GM12878 (cell line): Measurements from ENCODE around the gene MTHFD1L. TPM values are rescaled to one million over a fixed set of nuclear protein-coding genes. Genes with fewer than 3 reads are reported as not detected.

Source experiments
- ATAC-seq: fragments of 200-7000 bp; cut with Tn5 transposase; 3 replicates; pipeline ENCODE4 v1.9.1; 2020; ENCODE audit warnings: mild to moderate bottlenecking, moderate library complexity
- BruUV-seq: library from RNA; stranded (reverse); fragments of 400-500 nt; replicated peaks from 2 replicates; lab custom pipeline; 2021; lab: Mats Ljungman, UMichigan
- CTCF ChIA-PET: fragments of 300-600 bp; sonication (Branson Sonifier 250); formaldehyde crosslinking; extraction: SDS; loops from one replicate; lab custom pipeline; 2021; ENCODE audit warnings: inconsistent platforms; lab: Yijun Ruan, JAX
- POLR2A ChIA-PET: fragments of 350-600 bp; formaldehyde crosslinking; extraction: SDS; loops from one replicate; lab custom pipeline; 2021; ENCODE audit warnings: inconsistent platforms; lab: Charles Lee
- RAD21 ChIA-PET: fragments of 300-600 bp; sonication (Branson Sonifier 250); formaldehyde crosslinking; loops from one replicate; lab custom pipeline; 2023; ENCODE audit warnings: antibody characterized with exemption; ENCODE audit not compliant: unreplicated experiment; lab: Charles Lee
- SMC1A ChIA-PET: fragments of 300-600 bp; sonication (Branson Sonifier 250); formaldehyde crosslinking; loops from one replicate; lab custom pipeline; 2023; ENCODE audit not compliant: unreplicated experiment, uncharacterized antibody; lab: Charles Lee
- DNase-seq: peaks from one replicate; pipeline ENCODE4 v3.0.0-alpha.2; 2011; ENCODE audit warnings: low read depth, low spot score
- FAIRE-seq: peaks from 3 replicates; lab custom pipeline; 2011; peaks lifted over from hg19 to GRCh38; lab: Jason Lieb, UNC
- H2AFZ ChIP-seq: 2 replicates; pipeline ENCODE4 v1.6.0; 2011; ENCODE audit warnings: low read depth, low read length, control low read depth; ENCODE audit not compliant: control insufficient read depth
- H3K27ac ChIP-seq: 2 replicates; pipeline ENCODE4 v1.5.1; 2011; ENCODE audit warnings: control low read depth; ENCODE audit not compliant: control insufficient read depth, insufficient read depth
- H3K27me3 ChIP-seq, 2 experiments: replicated peaks in 1 of 2; 2 replicates each; pipeline versions ENCODE4 v1.6.0 to v1.6.1; 2011; ENCODE audit warnings: low read length in 1 of 2; ENCODE audit not compliant: control insufficient read depth in 2 of 2, insufficient read depth in 2 of 2
- H3K36me3 ChIP-seq, 2 experiments: 2 replicates each; pipeline ENCODE4 v1.5.1; 2011; ENCODE audit warnings: low read length in 1 of 2; ENCODE audit not compliant: control insufficient read depth in 2 of 2, insufficient read depth in 2 of 2
- H3K4me1 ChIP-seq: 2 replicates; pipeline ENCODE4 v1.6.1; 2011; ENCODE audit warnings: mild to moderate bottlenecking, low read length, moderate library complexity, mixed read lengths; ENCODE audit not compliant: control insufficient read depth, insufficient read depth
- H3K4me2 ChIP-seq: 2 replicates; pipeline ENCODE4 v1.6.0; 2011; ENCODE audit warnings: control low read depth; ENCODE audit not compliant: control insufficient read depth, insufficient read depth
- H3K4me3 ChIP-seq: fragments of 200-600 bp; sonication (generic); 2 replicates; pipeline ENCODE4 v1.5.1; 2016
- H3K79me2 ChIP-seq: 2 replicates; pipeline ENCODE4 v1.6.0; 2011; ENCODE audit warnings: low read length; ENCODE audit not compliant: control insufficient read depth, insufficient read depth
- H3K9ac ChIP-seq: 2 replicates; pipeline ENCODE4 v1.8.0; 2011; ENCODE audit warnings: low read length, control low read depth, mixed read lengths; ENCODE audit not compliant: control insufficient read depth, insufficient read depth
- H3K9me3 ChIP-seq: replicated peaks from 3 replicates; pipeline ENCODE4 v1.5.1; 2011; ENCODE audit warnings: mild to moderate bottlenecking, low read length; ENCODE audit not compliant: control insufficient read depth, insufficient read depth
- H4K20me1 ChIP-seq: 2 replicates; pipeline ENCODE4 v1.6.0; 2011; ENCODE audit not compliant: control insufficient read depth, insufficient read depth
- ASH2L ChIP-seq: fragments of 300-600, 200-600 bp; sonication (generic); IDR thresholded peaks from 2 replicates; pipeline ENCODE4 v1.6.1; 2017; ENCODE audit warnings: low read depth, mild to moderate bottlenecking, borderline replicate concordance
- CBFB ChIP-seq: IDR thresholded peaks from 2 replicates; pipeline ENCODE4 v1.6.1; 2016; ENCODE audit warnings: antibody characterized with exemption, low read depth
- EGR1 ChIP-seq, 2 experiments: IDR thresholded peaks; 1 replicate in 1 of 2; 2 replicates in 1 of 2; pipeline ENCODE4 v1.6.1; 2011 to 2012; ENCODE audit warnings: low read depth in 2 of 2, low read length in 2 of 2, borderline replicate concordance in 1 of 2, mild to moderate bottlenecking in 1 of 2, moderate library complexity in 1 of 2
- PAX8 ChIP-seq: fragments of 450-650 bp; IDR thresholded peaks from 2 replicates; pipeline ENCODE4 v1.6.1; 2017; ENCODE audit warnings: mild to moderate bottlenecking, moderate library complexity
- POLR2AphosphoS5 ChIP-seq: IDR thresholded peaks from 2 replicates; pipeline ENCODE4 v1.6.1; 2011; ENCODE audit warnings: mild to moderate bottlenecking, low read length, inconsistent platforms
- TBL1XR1 ChIP-seq: IDR thresholded peaks from 2 replicates; pipeline ENCODE4 v1.6.1; 2012; ENCODE audit warnings: low read depth, low read length, improper control_type of control experiment
- ZNF384 ChIP-seq: IDR thresholded peaks from 2 replicates; pipeline ENCODE4 v1.6.1; 2012; ENCODE audit warnings: low read depth, mild to moderate bottlenecking, low read length, improper control_type of control experiment, borderline replicate concordance
- WGBS: methylation state at CpG from one replicate; pipeline ENCODE4 v1.1.6; 2016; ENCODE audit warnings: low lambda C conversion rate; ENCODE audit not compliant: insufficient replicate concordance, insufficient coverage; ENCODE audit errors: missing lambda C conversion rate; 5-methylcytosine and 5-hydroxymethylcytosine counted together
- in situ Hi-C: fragments of 300-500 bp; cut with MboI; formaldehyde crosslinking; loops from 9 replicates; pipeline ENCODE4 v1.14.3; 2018; ENCODE audit warnings: mixed read lengths
- intact Hi-C: fragments of 100-400 bp; cut with micrococcal nuclease; formaldehyde crosslinking; loops from one replicate; pipeline ENCODE4 v1.14.2; 2022; ENCODE audit not compliant: unreplicated experiment
- polyA plus RNA-seq, 11 experiments: library from polyadenylated mRNA; depleted of rRNA in 4 of 11; unstranded in 6 of 11; stranded (reverse) in 5 of 11; fragments of >200 nt; fragmentation: Nextera tagmentation in 4 of 11; fragmentation: Illumina TruSeq in 1 of 11; extraction: Ambion mirVana in 4 of 11; extraction: Trizol in 1 of 11; gene quantifications; 1 replicate in 1 of 11; 2 replicates in 10 of 11; pipeline versions ENCODE4 v1.2.1 to v1.2.3, GENCODE V29; 2011 to 2016; ENCODE audit warnings: inconsistent platforms in 2 of 11, missing spikeins in 2 of 11, low read depth in 1 of 11
- total RNA-seq, 4 experiments: library from RNA; depleted of rRNA in 3 of 4; stranded (reverse); fragments of >200 nt in 3 of 4; fragmentation: Illumina TruSeq in 1 of 4; extraction: Trizol in 1 of 4; gene quantifications; 2 replicates each; pipeline versions ENCODE4 v1.2.1 to v1.2.3, GENCODE V29; 2013 to 2021
- TF ChIP-seq, protein P1 (sequence below): fragments of 450-650 bp; IDR thresholded peaks from 2 replicates; pipeline ENCODE4 v1.6.1; 2016; ENCODE audit warnings: mild to moderate bottlenecking
- TF ChIP-seq, protein P2 (sequence below): IDR thresholded peaks from 2 replicates; pipeline ENCODE4 v1.6.1; 2011; ENCODE audit warnings: low read depth, mild to moderate bottlenecking, low read length, moderate library complexity, borderline replicate concordance; ENCODE audit errors: extremely low read depth
- TF ChIP-seq, protein P3 (sequence below): fragments of 450-650 bp; IDR thresholded peaks from 2 replicates; pipeline ENCODE4 v1.6.1; 2017; ENCODE audit warnings: mild to moderate bottlenecking
- TF ChIP-seq, protein P4 (sequence below): fragments of 150-350 bp; IDR thresholded peaks from 2 replicates; pipeline ENCODE4 v1.6.1; 2016; ENCODE audit warnings: low read depth, low read length

Gene MTHFD1L
- total and polyA plus RNA-seq, 10 of the 15 experiments (the other 5 are each of a cell fraction or from before 2014, with no cell fraction given), result 11.7 to 75.5 (median 28.8) TPM

DNA sequence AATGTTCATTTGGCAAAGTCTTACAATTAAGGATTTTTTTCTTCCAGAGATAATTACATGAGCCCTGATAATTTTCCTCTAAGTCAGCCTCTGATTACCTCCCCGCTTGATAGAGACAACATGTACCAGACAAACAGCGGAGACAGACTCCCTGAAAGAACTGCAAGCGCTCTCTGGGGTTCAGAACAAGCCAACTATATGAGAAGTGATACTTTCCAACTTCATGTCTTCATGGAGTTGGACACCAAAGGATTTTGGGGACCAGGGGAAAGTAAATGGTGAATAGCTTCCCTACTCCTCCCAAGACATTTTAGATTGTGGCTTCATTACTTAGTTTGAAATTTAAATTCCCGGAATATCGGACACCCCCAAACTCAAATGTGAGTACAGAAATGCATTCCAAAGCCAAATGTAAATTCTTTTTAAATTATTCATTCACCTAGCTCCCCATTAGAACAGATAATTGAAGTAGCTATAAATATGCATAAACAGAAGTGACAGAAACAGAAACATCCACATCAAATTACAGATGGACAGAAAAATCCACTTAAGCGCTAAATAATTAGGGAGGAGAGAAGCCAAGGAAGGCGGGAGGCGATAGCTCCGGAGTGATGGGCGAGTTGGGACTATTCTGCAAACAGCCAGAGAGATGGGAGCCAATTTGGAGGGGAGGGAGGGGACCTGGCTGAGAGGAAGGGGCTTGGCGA, 244.5 kb downstream of the MTHFD1L start (continued):
- TF ChIP-seq EGR1 (IDR thresholded peaks at IDR 0.05; ENCODE audit: borderline replicate concordance in 1 of 2, low read depth in 2 of 2, low read length in 2 of 2) (no peak), POLR2AphosphoS5 (no peak), ZNF384 (no peak), ASH2L (no peak), PAX8 (no peak), CBFB (no peak), TBL1XR1 (no peak)
- TF ChIP-seq, protein P1, sequence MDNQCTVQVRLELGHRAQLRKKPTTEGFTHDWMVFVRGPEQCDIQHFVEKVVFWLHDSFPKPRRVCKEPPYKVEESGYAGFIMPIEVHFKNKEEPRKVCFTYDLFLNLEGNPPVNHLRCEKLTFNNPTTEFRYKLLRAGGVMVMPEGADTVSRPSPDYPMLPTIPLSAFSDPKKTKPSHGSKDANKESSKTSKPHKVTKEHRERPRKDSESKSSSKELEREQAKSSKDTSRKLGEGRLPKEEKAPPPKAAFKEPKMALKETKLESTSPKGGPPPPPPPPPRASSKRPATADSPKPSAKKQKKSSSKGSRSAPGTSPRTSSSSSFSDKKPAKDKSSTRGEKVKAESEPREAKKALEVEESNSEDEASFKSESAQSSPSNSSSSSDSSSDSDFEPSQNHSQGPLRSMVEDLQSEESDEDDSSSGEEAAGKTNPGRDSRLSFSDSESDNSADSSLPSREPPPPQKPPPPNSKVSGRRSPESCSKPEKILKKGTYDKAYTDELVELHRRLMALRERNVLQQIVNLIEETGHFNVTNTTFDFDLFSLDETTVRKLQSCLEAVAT, result no peak
- TF ChIP-seq, protein P2, sequence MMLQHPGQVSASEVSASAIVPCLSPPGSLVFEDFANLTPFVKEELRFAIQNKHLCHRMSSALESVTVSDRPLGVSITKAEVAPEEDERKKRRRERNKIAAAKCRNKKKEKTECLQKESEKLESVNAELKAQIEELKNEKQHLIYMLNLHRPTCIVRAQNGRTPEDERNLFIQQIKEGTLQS, result no peak
- TF ChIP-seq, all 136 proteins: peak for 0

DNA sequence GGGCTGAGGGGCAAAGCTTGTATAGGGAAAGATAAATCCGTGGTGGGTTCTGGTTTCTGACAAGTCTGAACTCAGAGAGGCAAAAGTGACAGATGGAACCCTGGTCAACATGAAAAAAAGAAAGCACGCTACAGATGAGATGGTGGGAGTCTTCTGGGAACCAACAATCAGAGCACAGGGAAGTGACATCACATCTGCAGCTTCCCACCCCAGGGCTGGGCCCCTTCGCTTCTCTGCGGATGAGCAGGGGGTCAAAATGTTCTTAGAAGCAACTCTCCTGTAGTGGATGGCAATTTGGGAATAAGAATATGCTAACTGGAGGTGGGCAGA, 245.0 kb downstream of the MTHFD1L start:
- in situ Hi-C loops, result no loop called here
- no peak for FAIRE-seq
- ChIA-PET SMC1A (no interaction called here), CTCF (interaction anchor here (1.6 kb wide), 1 partner anchor 214 kb away, joined by 6 read pairs; no protein-coding TSS in a partner anchor), RAD21 (no interaction called here), POLR2A (no interaction called here)
- no TSS peak for BruUV-seq
- DNase-seq, result no peak
- Histone ChIP-seq H3K9me3 (no peaks in the 10 kb centered on the region), H2AFZ (no peak overlapping the region), H3K4me1 (no peaks in the 10 kb centered on the region), H3K4me3 (no peak overlapping the region), H3K27me3 (no peaks in the 10 kb centered on the region), H3K36me3 (no peaks in the 10 kb centered on the region), H3K4me2 (no peak overlapping the region), H3K27ac (no peak overlapping the region), H3K79me2 (no peaks in the 10 kb centered on the region), H3K9ac (no peak overlapping the region), H4K20me1 (no peaks in the 10 kb centered on the region)
- intact Hi-C loops, result no loop called here
- no peak for ATAC-seq
- 67% methylated on average over 4 of the region's 4 CpGs for WGBS
- TF ChIP-seq, protein P3, sequence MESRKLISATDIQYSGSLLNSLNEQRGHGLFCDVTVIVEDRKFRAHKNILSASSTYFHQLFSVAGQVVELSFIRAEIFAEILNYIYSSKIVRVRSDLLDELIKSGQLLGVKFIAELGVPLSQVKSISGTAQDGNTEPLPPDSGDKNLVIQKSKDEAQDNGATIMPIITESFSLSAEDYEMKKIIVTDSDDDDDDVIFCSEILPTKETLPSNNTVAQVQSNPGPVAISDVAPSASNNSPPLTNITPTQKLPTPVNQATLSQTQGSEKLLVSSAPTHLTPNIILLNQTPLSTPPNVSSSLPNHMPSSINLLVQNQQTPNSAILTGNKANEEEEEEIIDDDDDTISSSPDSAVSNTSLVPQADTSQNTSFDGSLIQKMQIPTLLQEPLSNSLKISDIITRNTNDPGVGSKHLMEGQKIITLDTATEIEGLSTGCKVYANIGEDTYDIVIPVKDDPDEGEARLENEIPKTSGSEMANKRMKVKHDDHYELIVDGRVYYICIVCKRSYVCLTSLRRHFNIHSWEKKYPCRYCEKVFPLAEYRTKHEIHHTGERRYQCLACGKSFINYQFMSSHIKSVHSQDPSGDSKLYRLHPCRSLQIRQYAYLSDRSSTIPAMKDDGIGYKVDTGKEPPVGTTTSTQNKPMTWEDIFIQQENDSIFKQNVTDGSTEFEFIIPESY, result no peak
- TF ChIP-seq, protein P4, sequence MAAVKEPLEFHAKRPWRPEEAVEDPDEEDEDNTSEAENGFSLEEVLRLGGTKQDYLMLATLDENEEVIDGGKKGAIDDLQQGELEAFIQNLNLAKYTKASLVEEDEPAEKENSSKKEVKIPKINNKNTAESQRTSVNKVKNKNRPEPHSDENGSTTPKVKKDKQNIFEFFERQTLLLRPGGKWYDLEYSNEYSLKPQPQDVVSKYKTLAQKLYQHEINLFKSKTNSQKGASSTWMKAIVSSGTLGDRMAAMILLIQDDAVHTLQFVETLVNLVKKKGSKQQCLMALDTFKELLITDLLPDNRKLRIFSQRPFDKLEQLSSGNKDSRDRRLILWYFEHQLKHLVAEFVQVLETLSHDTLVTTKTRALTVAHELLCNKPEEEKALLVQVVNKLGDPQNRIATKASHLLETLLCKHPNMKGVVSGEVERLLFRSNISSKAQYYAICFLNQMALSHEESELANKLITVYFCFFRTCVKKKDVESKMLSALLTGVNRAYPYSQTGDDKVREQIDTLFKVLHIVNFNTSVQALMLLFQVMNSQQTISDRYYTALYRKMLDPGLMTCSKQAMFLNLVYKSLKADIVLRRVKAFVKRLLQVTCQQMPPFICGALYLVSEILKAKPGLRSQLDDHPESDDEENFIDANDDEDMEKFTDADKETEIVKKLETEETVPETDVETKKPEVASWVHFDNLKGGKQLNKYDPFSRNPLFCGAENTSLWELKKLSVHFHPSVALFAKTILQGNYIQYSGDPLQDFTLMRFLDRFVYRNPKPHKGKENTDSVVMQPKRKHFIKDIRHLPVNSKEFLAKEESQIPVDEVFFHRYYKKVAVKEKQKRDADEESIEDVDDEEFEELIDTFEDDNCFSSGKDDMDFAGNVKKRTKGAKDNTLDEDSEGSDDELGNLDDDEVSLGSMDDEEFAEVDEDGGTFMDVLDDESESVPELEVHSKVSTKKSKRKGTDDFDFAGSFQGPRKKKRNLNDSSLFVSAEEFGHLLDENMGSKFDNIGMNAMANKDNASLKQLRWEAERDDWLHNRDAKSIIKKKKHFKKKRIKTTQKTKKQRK, result no peak
